HG03558 (cell line): ENCODE data around the gene TMEM258.

Source experiments
- ATAC-seq: cut with Tn5 transposase; IDR thresholded peaks from one replicate; pipeline ENCODE4 v1.9.1; 2021; ENCODE audit warnings: moderate number of reproducible peaks; ENCODE audit not compliant: unreplicated experiment; ENCODE audit errors: extremely low read depth

TMEM258 gene

GRCh38 chr11:61826930-61827570 is 34.7 kb upstream of the TMEM258 start:
- no peak for ATAC-seq

- ATAC-seq, result no peak
Observed at GRCh38 chr11:61820174-61820573, 27.8 kb upstream of the TMEM258 start.

- no peak for ATAC-seq
Observed at GRCh38 chr11:61817471-61818202, 25.2 kb upstream of the TMEM258 start.

- ATAC-seq, result peak; percentile 32
Observed at GRCh38 chr11:61816736-61817455, 24.5 kb upstream of the TMEM258 start, which contains the start of gene FADS1. Gene FADS1, minus strand, starts transcription at chr11:61817003. Its CDS starts 74 bp downstream, at chr11:61816929.

- peak; percentile 11 for ATAC-seq
Observed at GRCh38 chr11:61815790-61816735, 23.7 kb upstream of the TMEM258 start.

- peak; percentile 28 for ATAC-seq
Observed at GRCh38 chr11:61814958-61815789, 22.8 kb upstream of the TMEM258 start.

- no peak for ATAC-seq
Observed at GRCh38 chr11:61814247-61814957, 22.0 kb upstream of the TMEM258 start.

- no peak for ATAC-seq
Observed at GRCh38 chr11:61812736-61813411, 20.5 kb upstream of the TMEM258 start.

GRCh38 chr11:61811831-61812230 is 19.4 kb upstream of the TMEM258 start:
- ATAC-seq, result no peak

- no peak for ATAC-seq
Observed at GRCh38 chr11:61810671-61811175, 18.3 kb upstream of the TMEM258 start.

GRCh38 chr11:61806785-61807184 is 14.4 kb upstream of the TMEM258 start:
- no peak for ATAC-seq

GRCh38 chr11:61805146-61805545 is 12.7 kb upstream of the TMEM258 start:
- no peak for ATAC-seq

- no peak for ATAC-seq
Observed at GRCh38 chr11:61803889-61804647, 11.7 kb upstream of the TMEM258 start.

GRCh38 chr11:61802605-61803004 is 10.2 kb upstream of the TMEM258 start:
- ATAC-seq, result no peak

- no peak for ATAC-seq
Observed at GRCh38 chr11:61800331-61801281, 8.2 kb upstream of the TMEM258 start.

- no peak for ATAC-seq
Observed at GRCh38 chr11:61799665-61800284, 7.4 kb upstream of the TMEM258 start.
